GM18520 (cell line): ENCODE results near the gene RNU1-4.
"Not testable (repeated sequence)": the region's sequence is repeated elsewhere in the genome, so short reads cannot be mapped to it uniquely, and the experiment has no call there.

Experiments
- ATAC-seq: cut with Tn5 transposase; IDR thresholded peaks from one replicate; pipeline ENCODE4 v1.9.1; 2021; ENCODE audit not compliant: unreplicated experiment

RNU1-4 gene

GRCh38 chr1:16764820-16765655 is 24.7 kb downstream of the RNU1-4 start:
- not testable (repeated sequence) for ATAC-seq

GRCh38 chr1:16765731-16766605 is 25.7 kb downstream of the RNU1-4 start:
- not testable (repeated sequence) for ATAC-seq

GRCh38 chr1:16766689-16767256 is 26.5 kb downstream of the RNU1-4 start:
- ATAC-seq: not testable (repeated sequence)

- not testable (repeated sequence) for ATAC-seq
Measured at GRCh38 chr1:16770139-16770759, 29.9 kb downstream of the RNU1-4 start.

- not testable (repeated sequence) for ATAC-seq
Measured at GRCh38 chr1:16770896-16771446, 30.7 kb downstream of the RNU1-4 start.

- ATAC-seq: not testable (repeated sequence)
Measured at GRCh38 chr1:16772275-16773204, 32.2 kb downstream of the RNU1-4 start.

- ATAC-seq: not testable (repeated sequence)
Measured at GRCh38 chr1:16773205-16773596, 32.9 kb downstream of the RNU1-4 start.

- not testable (repeated sequence) for ATAC-seq
Measured at GRCh38 chr1:16773723-16774122, 33.4 kb downstream of the RNU1-4 start.

GRCh38 chr1:16774773-16775172 is 34.5 kb downstream of the RNU1-4 start:
- ATAC-seq: not testable (repeated sequence)

GRCh38 chr1:16775290-16775689 is 35.0 kb downstream of the RNU1-4 start:
- ATAC-seq: not testable (repeated sequence)

GRCh38 chr1:16776248-16776647 is 35.9 kb downstream of the RNU1-4 start:
- ATAC-seq: not testable (repeated sequence)

GRCh38 chr1:16776835-16777234 is 36.5 kb downstream of the RNU1-4 start:
- ATAC-seq: not testable (repeated sequence)

GRCh38 chr1:16777821-16778220 is 37.5 kb downstream of the RNU1-4 start:
- not testable (repeated sequence) for ATAC-seq

GRCh38 chr1:16779525-16779924 is 39.2 kb downstream of the RNU1-4 start:
- ATAC-seq: not testable (repeated sequence)

GRCh38 chr1:16781033-16781432 is 40.7 kb downstream of the RNU1-4 start:
- ATAC-seq: not testable (repeated sequence)

GRCh38 chr1:16781625-16782024 is 41.3 kb downstream of the RNU1-4 start:
- not testable (repeated sequence) for ATAC-seq

GRCh38 chr1:16784955-16785354 is 44.6 kb downstream of the RNU1-4 start:
- ATAC-seq: not testable (repeated sequence)

- ATAC-seq: not testable (repeated sequence)
Measured at GRCh38 chr1:16786362-16786761, 46.0 kb downstream of the RNU1-4 start.

GRCh38 chr1:16787175-16787574 is 46.9 kb downstream of the RNU1-4 start:
- not testable (repeated sequence) for ATAC-seq
